Body of pancreas (tissue), 4 donors: ENCODE results near the gene CCNY. TPM values are rescaled to one million over a fixed set of nuclear protein-coding genes. Genes with fewer than 3 reads are reported as not detected.

Experiments
- ATAC-seq: fragments of 150-250 bp; one replicate; pipeline ENCODE4 v1.9.1; 2016
- DNase-seq, 4 donors: peaks; one replicate each; pipeline ENCODE4 v3.0.0-alpha.2; 2019
- H3K27ac ChIP-seq, 4 donors: fragments of 200-600 bp; sonication (generic); 1 replicate in 3 of 4; 2 replicates in 1 of 4; pipeline versions ENCODE4 v1.5.1 to v1.6.1; 2016 to 2019; ENCODE audit warnings: mild to moderate bottlenecking in 1 of 4, mixed read lengths in 1 of 4, moderate library complexity in 1 of 4
- H3K27me3 ChIP-seq, 2 donors: fragments of 200-600 bp; sonication (generic); one replicate each; pipeline ENCODE4 v1.6.0; 2016; ENCODE audit warnings: mild to moderate bottlenecking in 1 of 2
- H3K36me3 ChIP-seq, 2 donors: fragments of 200-600 bp; sonication (generic); replicated peaks in 1 of 2; 2 replicates each; pipeline ENCODE4 v1.5.1; 2016; ENCODE audit warnings: low read depth in 2 of 2; ENCODE audit not compliant: insufficient read depth in 1 of 2
- H3K4me1 ChIP-seq: fragments of 200-600 bp; sonication (generic); one replicate; pipeline ENCODE4 v1.6.0; 2016
- H3K4me3 ChIP-seq, 2 donors: fragments of 200-600 bp; sonication (generic); 1 replicate in 1 of 2; 2 replicates in 1 of 2; pipeline ENCODE4 v1.5.1; 2016 to 2019
- H3K9me3 ChIP-seq, 3 donors: fragments of 200-600 bp; sonication (generic); 1 replicate in 2 of 3; 2 replicates in 1 of 3; pipeline ENCODE4 v1.5.1; 2016
- CTCF ChIP-seq, 7 experiments: fragments of 450-650 bp in 4 of 7; fragments of 200-600 bp in 3 of 7; sonication (generic) in 3 of 7; IDR thresholded peaks; one replicate each; pipeline ENCODE4 v1.5.1; 2016 to 2019; ENCODE audit warnings: antibody characterized with exemption in 7 of 7
- POLR2A ChIP-seq, 3 donors: fragments of 450-650 bp; IDR thresholded peaks; one replicate each; pipeline ENCODE4 v1.6.1; 2016; ENCODE audit warnings: antibody characterized with exemption in 3 of 3, mild to moderate bottlenecking in 2 of 3
- WGBS, 2 donors: methylation state at CpG; one replicate each; pipeline ENCODE4 v1.1.5; 2017; 5-methylcytosine and 5-hydroxymethylcytosine counted together
- intact Hi-C: fragments of 100-400 bp; cut with DNase I; formaldehyde crosslinking; loops from one replicate; pipeline ENCODE4 v1.15.1; 2023
- total RNA-seq, 2 donors: library from RNA; depleted of rRNA; stranded (reverse); fragments of >200 nt; gene quantifications; one replicate each; pipeline ENCODE4 v1.1.0, GENCODE V29; 2016

The CCNY gene
- total RNA-seq, 2 donors from 2014 or later, result 9.6 to 18.9 TPM

DNA sequence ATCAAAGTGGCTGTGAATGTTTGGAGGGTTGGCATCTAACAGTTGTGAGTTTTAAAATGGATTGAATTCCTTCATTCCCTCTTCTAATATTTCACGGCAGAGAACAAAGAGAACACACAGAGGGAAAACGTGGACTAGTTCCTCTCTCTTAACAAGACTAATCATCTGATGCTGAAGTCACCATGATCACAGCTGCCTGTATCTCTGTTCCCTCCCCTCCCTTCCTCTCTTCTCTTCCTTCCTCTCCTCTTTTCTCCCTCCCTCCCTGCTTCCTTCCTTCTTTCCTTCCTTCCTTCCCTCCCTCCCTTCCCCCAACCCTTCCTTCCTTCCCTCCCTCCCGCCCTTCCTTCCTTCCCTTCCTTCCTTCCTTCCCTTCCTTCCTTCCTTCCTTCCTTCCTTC is 258.8 kb downstream of the CCNY start:
- intact Hi-C loops, result no loop called here
- Histone ChIP-seq H3K36me3 (no peaks in the 10 kb centered on the region), H3K4me1 (no peaks in the 10 kb centered on the region), H3K27ac (no peak overlapping the region), H3K27me3 (no peaks in the 10 kb centered on the region), H3K4me3 (no peak overlapping the region), H3K9me3 (no peaks in the 10 kb centered on the region)
- TF ChIP-seq POLR2A (IDR thresholded peaks at IDR 0.05) (no peak), CTCF (IDR thresholded peaks at IDR 0.05) (no peak)
- no peak for ATAC-seq
- DNase-seq, result no peak
- 21 to 45% methylated on average over 3 of the region's 3 CpGs for WGBS, 2 donors

GRCh38 chr10:35598379-35598778 is 262.1 kb downstream of the CCNY start:
- intact Hi-C loops, result no loop called here
- H3K9me3 ChIP-seq, result no peaks in the 10 kb centered on the region
- H3K4me1 ChIP-seq, result no peaks in the 10 kb centered on the region
- peak in 2 of 4 donors; percentile 7 to 34 for DNase-seq
- H3K27ac ChIP-seq, result no peak overlapping the region
- WGBS, 2 donors, result 6 to 10% methylated on average over 5 to 6 of the region's 6 CpGs
- no peaks in the 10 kb centered on the region for H3K36me3 ChIP-seq
- ATAC-seq, result no peak
- no peak overlapping the region for H3K4me3 ChIP-seq
- peak in 4 of 7 experiments; percentile 19 to 39 (median 29) for TF ChIP-seq CTCF (IDR thresholded peaks at IDR 0.05)
- TF ChIP-seq POLR2A (IDR thresholded peaks at IDR 0.05), result no peak
- no peaks in the 10 kb centered on the region for H3K27me3 ChIP-seq

GRCh38 chr10:35600193-35600592 is 263.9 kb downstream of the CCNY start:
- no peak overlapping the region for H3K4me3 ChIP-seq
- ATAC-seq (no peak), DNase-seq (no peak)
- 29 to 49% methylated on average over 2 of the region's 2 CpGs for WGBS, 2 donors
- intact Hi-C loops, result no loop called here
- no peaks in the 10 kb centered on the region for H3K27me3 ChIP-seq
- H3K4me1 ChIP-seq, result no peaks in the 10 kb centered on the region
- no peak overlapping the region for H3K27ac ChIP-seq
- no peaks in the 10 kb centered on the region for H3K36me3 ChIP-seq
- no peaks in the 10 kb centered on the region for H3K9me3 ChIP-seq
- no peak for TF ChIP-seq POLR2A (IDR thresholded peaks at IDR 0.05)
- TF ChIP-seq CTCF (IDR thresholded peaks at IDR 0.05), result no peak

DNA sequence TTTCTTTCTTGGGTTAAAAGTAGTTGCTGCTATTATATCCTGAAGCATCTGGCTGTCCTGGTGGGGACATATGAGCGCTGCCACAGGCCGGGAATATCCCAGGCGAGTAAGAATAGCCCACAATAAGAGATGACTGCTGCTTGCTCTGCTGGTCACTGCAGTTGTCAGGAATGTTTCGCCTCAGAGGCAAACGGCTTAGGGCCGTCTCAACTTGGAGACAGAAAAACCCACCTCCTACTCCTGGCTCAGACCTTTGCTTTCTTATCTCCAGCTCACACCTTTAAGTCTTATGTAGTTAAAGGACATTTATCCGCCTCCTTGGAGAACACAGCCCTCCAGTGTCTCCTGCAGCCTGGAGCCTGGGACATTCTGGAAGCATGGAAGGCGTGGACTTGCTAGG is 268.9 kb downstream of the CCNY start, which contains the start of gene GJD4:
Gene GJD4, plus strand, starts transcription at position 151 of the 400 bp plus-strand sequence. Its CDS starts 227 bp downstream, at position 378.
- Histone ChIP-seq H3K4me1 (peaks cover 10% of the 10 kb centered on the region), H3K36me3 (no peaks in the 10 kb centered on the region), H3K4me3 (no peak within 1 kb of the TSS), H3K9me3 (no peaks in the 10 kb centered on the region), H3K27ac (no peak within 1 kb of the TSS), H3K27me3 (peaks cover 0 to 10% of the 10 kb centered on the region in 2 donors)
- DNase-seq (no peak), ATAC-seq (no peak)
- no peak for TF ChIP-seq POLR2A (IDR thresholded peaks at IDR 0.05)
- no peak for TF ChIP-seq CTCF (IDR thresholded peaks at IDR 0.05)
- 44 to 47% methylated on average over 8 of the region's 8 CpGs for WGBS, 2 donors
- intact Hi-C loops, result no loop called here

DNA sequence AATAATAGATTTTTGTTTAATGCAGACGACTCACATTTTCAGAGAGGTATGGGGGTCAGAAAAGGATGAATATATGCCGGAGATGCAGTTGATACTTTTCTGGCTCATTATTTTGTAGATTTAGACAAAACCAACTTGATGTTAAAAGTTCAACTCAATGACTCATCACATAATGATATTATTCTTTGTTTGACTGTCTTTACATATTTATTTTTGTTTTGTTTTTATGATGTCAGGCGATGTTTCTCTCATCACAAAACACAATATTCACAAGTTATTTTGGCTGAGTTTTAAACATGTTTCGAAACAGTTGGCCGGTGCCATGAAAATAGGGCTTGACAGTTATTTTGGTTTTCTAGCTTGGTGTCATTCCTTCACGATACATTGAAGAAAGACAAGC is 270.1 kb downstream of the CCNY start:
- DNase-seq (no peak), ATAC-seq (no peak)
- Histone ChIP-seq H3K4me1 (peaks cover 10% of the 10 kb centered on the region), H3K27me3 (peaks cover 0 to 10% of the 10 kb centered on the region in 2 donors), H3K9me3 (no peaks in the 10 kb centered on the region), H3K4me3 (no peak overlapping the region), H3K27ac (no peak overlapping the region), H3K36me3 (no peaks in the 10 kb centered on the region)
- WGBS, 2 donors, result 78 to 84% methylated on average over 6 of the region's 6 CpGs
- TF ChIP-seq POLR2A (IDR thresholded peaks at IDR 0.05) (no peak), CTCF (IDR thresholded peaks at IDR 0.05) (no peak)
- intact Hi-C loops, result no loop called here
